Activated CD8-positive, alpha-beta memory T cell treated with anti-CD3 and anti-CD28 coated beads, Interleukin-2, amount 50 U/mL, for 1 hour (primary cell): ENCODE data around the gene SLC4A8.
"Not testable (repeated sequence)": the region's sequence is repeated elsewhere in the genome, so short reads cannot be mapped to it uniquely, and the experiment has no call there.

Experiments
- DNase-seq: peaks from one replicate; pipeline ENCODE4 v3.0.0-alpha.2; 2020; ENCODE audit errors: extremely low read depth

SLC4A8 gene

DNA sequence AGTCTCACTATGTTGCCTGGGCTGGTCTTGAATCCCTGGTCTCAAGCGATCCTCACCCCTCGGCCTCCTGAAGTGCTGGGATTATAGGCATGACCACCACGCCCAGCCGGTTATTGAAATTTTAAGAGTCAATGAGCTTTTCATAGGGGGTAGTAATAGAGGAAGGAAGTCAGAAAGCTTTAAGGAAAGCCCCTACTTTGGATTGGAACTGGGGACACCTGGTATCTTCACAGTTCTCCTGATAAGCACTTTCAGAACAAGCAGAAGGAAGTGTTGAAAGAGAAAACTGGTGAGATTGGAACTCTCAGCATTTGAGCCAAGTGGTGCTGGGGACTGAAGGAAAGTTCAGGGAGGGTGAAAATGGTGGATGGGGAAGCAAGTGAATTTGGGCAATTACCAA is 5.1 kb downstream of the SLC4A8 start:
- no peak for DNase-seq

DNA sequence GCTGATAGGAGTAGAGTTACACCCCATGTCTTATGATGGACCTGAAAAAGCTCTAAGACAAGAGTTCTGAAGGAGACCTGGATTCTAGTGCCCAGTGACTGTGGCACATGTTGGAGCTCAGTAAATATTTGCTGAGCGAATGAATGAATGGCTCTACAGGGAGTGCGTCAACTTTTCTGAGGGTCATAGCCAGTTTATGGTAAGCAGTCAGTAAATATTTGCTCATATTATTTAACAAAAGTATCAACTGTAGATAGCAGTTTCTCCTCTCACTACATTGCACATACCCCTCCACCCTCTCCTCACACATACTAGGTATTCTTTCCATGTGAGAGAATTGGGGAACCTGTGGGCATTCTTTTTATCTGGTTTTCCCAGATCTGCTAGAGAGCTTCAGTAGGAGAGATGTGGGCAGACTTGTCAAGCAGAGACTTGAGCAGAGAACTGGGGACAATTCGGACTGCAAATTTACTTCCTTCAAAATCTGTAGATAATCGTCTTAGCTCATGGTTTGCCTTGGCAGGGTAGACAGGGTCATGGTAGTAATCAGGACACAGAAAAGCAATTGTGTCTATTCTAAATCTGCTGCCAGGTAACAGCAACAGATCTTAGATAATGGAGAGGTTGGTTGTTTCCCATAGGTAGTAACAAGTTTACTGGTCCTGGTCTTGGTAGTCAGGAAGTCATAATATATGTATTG is 5.7 kb downstream of the SLC4A8 start:
- DNase-seq = no peak

DNA sequence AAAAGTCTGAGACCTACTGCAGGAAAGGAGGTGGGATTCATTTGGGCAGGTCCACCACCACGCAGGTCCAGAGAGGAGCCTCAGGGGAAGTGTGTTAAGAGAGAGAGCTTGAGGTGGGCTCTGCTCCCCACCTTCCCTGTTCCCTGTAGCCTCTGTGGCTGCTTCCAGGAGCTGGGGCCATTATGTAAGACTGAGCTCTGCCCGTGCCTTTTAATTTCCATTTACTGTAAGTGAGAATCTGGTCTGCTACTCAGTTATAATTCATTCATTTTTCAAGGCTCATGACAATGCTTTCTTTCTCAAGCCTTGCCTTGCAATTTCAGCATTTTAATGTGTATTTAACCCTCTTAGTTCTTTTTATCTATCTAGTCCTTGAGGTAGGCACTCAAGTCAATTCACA is 8.3 kb downstream of the SLC4A8 start:
- DNase-seq = no peak

DNA sequence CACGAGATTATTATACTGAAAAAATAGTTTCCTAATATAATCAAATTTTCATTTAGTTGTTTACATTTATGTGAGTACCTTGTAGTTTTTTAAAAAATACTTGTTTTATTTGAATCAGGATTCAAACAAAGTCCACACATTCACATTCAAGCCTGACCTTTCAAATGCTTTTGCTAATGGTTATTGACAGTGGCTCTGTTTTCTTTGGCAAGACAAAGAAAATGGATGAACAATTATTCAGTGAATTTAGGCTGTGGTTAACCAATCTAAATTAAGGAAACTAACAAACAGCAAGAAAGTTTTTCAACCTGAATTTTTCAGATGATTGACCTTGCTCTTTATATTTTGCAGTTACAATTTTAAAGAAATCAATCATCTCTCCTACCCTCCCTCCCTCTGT is 9.7 kb downstream of the SLC4A8 start:
- no peak for DNase-seq

DNA sequence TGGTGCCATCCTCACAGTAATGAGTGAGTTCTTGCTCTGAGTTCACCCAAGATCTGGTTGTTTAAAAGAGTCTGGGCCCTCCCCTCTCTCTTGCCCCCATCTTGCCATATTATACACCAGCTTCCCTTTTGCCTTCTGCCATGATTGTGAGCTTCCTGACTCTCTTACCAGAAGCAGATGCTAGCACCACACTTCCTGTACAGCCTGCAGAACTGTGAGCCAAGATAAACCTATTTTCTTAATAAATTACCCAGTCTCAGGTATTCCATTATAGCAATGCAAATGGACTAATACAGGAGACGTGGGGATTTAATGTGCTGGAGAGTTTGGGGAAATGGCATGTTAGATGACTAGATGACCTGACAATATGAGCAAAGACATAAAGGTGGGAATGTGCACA is 12.8 kb downstream of the SLC4A8 start:
- DNase-seq = no peak

DNA sequence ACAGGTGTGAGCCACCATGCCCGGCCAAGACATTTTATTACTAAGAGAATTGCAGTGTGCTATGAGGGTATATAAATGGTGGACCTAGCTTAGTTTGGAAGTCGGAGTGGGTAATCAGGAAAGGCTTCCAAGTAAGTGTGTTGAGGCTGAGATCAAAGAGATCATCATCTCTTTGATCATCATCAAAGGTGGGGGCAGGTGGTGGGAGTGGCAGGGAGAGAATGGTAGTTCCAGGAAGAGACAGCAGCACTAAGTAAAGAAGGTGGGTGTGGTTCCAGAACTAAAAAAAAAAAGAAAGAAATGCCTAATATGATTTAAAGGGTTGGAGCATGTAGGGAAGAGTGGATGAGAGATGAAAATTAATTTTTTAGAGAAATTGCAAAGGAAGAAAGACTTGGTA is 14.7 kb downstream of the SLC4A8 start:
- DNase-seq = no peak

DNA sequence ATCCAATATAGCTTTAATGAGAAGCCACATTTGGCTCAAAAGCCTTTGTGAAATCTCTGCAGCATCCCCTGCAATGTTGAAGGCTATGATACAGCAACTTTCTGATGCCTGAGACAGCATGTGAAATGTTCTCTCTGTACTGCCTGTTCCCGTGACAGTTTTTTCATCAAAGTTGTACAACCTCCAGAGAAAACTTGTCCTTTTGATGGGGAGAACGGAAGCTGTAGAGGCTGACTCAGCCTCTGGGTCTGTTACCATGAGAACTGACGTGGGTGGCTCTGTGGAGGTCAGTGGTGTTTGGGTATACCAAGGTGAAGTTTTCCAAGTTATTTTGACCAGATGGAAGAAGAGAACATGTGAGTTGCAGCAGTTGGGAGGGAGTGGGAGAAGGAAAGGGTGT is 17.0 kb downstream of the SLC4A8 start:
- DNase-seq = no peak

DNA sequence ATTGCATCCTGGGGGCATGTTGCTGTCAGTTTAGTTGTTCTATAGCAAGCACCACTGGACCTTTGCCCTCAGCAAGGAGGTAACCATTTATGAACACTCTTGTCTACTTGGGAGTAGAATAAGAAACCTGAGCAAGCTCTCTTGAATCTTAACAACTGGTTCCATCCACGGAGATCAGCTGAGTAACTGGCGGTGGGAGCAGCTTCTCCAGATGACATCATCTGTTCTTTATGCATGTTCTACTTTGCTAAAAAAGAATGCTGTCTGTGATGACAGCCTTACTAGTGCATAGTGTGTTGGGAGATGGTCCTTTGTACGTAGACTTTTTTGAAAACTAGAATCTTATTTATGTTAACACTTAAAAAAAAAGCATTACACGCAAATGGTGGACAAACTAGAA is 17.7 kb downstream of the SLC4A8 start:
- DNase-seq = no peak

DNA sequence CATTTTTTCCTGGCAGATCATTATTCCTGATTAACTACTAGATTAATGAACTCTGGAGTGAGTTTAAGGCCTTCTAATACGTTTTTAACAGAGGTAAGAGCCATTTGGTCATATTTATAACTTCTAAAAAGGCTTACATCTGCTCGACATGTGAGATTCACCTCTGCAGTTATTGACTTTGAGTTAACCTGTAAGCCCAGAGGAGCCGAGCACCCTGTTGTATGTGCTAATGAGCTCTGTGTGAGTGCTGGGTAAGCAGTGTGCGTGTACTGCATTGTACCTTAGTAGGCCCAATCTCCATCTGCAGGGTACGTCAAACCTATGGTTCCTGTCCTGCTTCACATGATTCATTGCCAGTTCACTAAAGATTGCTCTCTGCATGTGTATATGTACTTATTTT is 18.9 kb downstream of the SLC4A8 start:
- DNase-seq = no peak

DNA sequence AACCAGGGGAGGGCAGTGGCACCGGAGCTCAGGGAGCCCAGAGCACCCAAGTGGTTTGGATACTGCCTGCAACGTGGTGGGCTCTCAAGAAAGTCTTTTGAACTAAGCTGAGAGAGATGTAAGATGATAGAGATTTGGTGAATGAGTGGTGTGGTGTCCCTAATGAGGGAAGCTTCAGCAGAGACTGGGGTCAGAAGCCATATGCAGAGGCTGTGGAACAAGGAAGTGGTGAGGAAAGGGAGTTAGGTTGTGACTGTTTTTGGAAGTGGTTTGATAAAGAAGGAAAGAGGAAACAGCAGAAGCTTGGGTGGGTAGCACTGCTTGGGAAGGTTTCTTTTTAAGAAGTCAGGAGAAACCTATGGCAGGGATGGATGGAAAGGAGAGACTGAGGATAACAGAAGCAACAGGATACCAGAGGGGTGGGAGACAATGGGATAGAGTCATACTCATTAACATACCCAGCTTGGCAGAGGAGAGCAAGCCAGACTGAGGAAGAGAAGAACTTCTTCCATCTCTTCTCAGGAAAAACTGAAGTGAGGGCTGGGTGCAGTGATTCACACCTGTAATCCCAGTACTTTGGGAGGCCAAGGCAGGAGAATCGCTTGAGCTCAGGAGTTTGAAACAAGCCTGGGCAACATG is 24.1 kb downstream of the SLC4A8 start:
- DNase-seq = no peak

DNA sequence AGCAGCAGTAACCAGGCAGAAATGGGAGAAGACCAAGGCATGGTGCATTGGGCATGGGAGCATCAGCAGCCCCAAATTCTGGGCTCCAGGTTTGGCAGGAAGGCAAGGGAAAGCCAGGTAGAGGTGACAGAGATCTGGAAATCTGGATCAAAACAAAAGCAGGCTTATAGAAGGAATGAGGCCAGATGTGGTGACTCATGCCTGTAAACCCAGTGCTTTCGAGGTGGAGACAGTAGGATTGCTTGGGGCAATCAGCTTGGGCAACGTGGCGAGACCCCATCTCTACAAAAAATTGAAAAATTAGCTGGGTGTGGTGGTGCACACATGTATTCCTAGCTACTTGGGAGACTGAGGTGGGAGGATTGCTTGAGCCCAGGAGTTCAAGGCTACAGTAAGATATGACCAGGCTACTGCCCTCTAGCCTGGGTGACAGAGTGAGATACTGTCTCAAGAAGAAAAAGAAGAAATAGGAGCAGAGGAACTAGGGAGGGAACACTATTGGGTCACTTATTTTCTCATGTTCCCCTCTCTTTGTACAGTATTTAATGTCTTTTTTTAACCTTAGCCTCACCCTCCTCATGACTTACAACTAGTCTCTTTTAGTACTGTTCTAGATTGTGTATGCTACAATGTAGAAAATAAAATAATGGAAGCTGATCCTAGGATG is 25.1 kb downstream of the SLC4A8 start:
- no peak for DNase-seq

DNA sequence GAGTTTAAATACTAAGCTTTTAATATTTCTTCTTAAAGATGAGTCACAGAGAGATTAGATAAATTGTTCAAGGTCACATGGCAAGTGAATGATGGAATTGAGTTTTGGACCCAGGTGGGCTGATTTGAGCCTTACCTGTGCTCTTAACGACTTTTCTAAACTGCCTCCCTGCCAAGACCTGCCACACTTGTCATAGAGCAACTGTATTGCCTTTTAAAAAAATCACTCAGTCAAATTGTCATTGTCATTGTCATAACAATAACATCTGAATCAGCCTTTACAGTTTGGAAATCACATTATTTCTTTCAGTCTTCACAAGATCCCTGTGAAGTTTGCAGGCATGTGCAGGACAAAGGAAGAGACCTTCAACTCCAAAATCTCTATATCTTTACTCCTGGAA is 25.7 kb downstream of the SLC4A8 start:
- DNase-seq = no peak

DNA sequence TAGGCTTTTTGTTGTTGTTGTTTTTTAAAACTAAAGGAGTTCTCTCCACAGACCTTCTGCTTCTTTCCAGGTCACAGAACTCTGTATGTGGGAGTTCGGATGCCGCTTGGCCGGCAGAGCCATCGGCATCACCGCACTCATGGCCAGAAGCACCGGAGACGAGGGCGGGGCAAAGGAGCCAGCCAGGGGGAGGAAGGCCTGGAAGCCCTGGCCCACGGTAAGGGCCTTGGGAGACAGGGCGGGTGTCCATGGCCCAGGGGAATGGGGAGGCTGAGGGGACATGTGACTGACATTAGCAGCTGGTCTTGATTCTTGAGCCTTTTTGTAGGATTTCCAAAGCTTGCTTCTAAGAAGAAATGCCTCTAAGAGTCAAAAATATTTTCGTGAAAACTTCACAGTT is 26.2 kb downstream of the SLC4A8 start:
- DNase-seq = no peak

DNA sequence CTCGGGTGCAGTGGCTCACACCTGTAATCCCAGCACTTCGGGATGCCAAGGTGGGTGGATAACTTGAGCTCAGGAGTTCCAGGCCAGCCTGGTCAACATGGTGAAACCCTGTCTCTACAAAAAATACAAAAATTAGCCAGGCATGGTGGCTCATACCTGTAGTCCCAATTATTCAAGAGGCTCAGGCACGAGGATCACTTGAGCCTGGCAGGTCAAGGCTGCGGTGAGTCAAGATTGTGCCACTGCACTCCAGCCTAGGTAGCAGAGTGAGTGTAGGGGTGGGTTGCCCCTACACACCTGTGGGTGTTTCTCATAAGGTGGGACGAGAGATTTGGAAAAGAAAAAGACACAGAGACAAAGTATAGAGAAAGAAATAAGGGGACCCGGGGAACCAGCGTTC is 29.4 kb downstream of the SLC4A8 start:
- DNase-seq = not testable (repeated sequence)

DNA sequence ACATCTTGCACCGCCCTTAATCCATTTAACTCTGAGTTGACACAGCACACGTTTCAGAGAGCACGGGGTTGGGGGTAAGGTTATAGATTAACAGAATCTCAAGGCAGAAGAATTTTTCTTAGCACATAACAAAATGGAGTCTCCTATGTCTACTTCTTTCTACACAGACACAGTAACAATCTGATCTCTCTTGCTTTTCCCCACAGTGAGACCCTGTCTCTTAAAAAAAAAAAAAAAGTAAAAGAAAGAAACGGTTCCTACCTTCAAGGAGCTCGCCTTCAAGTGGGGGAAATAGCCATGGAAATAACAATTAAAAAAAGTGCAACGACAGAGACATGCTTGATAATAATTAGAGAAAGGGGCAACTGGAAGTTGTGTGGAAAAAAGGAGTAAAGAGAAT is 30.4 kb downstream of the SLC4A8 start:
- DNase-seq = not testable (repeated sequence)

DNA sequence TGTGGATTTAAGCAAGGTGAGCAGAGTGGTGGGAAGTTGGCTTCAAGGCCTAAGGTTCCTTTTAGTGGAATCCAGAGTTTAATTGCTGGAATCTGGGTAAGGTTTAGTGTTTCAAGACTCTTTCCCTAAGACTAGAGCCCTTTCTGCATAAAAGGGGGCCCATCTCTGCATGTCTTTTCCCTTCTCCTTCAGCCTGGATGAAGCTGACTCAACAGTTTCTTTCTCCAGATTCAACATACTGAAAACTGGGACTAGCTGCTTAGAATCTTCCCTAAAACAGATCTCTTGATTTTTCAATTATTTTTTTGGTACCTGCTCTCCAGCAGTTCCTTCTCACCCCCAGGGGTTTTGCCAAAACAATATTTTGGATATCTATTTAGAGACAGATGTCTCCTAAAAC is 34.0 kb downstream of the SLC4A8 start:
- no peak for DNase-seq

DNA sequence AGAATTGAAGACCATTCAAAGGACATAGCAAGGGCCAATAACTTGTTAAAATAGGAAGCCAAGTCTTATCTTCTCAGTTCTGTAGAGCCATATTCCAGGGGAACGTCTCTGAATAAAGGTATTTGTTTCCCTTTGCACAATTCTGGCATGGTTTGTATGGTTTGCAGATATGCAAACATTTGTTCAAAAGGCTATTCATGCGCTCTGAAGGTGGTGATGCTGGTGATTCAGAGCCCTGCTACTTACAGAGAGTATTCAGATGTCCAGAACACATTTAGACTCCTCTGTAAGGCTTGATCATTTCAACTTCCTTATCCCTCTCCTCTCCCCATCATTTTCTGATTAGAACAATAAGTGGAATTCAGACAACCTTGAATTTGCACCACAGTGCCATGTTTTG is 35.9 kb downstream of the SLC4A8 start:
- no peak for DNase-seq

DNA sequence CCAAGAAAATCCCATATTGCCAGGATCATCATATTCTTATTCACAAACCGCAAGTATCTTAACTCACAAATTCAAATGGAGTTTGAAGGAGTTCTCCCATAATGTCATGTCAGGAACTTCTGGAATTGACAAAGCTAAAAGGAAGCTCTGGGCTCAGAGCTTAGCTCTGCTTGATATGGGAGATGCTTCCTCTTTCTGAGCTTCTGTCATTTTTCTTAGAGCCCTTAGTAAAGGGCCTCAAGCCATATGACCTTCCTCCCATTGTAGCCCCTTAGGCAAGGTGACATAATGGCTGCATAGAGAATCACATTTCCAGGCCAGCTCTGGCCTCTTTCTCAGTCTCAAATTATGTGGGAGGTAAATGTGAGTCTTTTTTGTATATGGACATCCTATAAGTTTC is 40.9 kb downstream of the SLC4A8 start:
- no peak for DNase-seq

DNA sequence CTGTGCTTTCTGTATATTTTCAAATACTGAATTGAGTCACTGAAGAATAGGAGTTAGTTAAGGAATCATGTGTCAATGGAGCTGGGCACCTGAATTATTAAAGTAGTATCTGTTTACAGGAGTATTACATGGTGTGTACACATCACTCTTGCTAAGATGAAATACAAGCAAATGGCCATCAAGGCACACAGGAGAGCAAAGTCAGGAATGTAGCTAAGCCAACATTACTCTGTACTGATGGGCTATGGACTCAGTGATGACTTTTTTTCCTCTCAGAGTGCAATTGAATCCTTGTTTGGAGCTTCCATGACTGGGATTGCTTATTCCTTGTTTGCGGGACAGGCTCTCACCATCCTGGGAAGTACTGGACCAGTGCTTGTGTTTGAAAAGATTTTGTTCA is 45.5 kb downstream of the SLC4A8 start:
- DNase-seq = no peak

DNA sequence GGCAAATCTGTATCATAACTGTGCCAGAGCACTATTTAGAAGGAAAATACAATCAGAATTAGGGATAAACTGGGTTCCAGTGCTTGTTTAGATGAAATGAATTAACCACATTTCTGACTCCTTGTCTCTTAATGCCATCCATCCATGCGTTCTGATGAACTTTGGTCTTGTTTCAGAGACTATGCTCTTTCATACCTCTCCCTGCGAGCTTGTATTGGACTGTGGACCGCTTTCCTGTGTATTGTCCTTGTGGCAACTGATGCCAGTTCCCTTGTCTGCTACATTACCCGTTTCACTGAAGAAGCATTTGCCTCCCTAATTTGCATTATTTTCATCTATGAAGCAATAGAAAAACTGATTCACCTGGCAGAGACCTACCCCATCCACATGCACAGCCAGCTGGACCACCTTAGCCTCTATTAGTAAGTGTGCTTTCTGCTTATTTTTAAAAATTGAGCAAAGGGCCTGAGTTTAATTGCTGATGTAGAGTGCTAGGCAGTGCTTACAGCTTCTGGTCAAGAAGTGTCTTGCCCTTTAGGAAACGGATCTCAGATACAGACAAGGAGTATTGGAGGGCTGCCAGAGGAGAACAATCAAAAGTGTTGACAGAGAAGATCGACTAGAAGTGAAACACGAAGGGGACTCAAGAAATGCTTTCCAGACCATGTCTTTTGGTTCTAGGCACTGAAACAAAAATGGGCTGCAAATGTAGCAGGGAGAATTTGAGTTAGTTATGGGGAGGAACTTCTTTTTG is 46.7 kb downstream of the SLC4A8 start:
- no peak for DNase-seq

DNA sequence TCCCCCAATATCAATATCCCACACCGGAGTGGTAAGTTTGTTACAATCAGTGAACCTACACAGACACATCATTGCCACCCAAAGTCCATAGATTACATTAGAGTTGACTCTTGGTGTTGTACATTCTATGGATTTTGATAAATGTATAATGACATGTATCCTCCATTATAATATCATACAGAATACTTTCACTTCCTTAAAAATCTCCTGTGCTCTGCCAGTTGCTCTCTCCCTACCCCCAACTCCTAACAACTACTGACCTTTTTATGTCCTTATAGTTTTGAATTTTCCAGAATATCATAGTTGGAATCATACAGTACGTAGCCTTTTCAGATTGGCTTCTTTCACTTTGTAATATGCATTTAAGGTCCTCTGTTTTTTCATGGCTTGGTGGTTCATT is 48.4 kb downstream of the SLC4A8 start:
- no peak for DNase-seq

DNA sequence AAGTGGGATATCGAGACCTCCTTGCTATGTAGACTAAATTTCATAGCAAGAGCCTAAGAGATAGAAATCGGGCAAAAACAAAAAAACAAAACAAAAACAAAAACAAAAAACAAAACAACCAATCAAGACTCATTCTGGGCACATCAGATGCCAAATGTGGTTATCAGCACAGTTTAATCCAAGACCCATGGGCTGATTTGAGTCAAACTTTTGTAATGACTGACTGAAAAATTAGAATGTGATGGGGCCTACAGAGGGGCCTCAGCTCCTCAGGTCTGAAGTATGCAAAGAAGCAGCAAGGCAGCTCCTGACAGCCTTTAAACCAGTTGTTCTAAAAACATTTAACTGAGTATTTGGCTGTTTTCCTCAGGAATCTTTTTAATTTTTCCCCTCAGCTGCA is 49.3 kb downstream of the SLC4A8 start:
- DNase-seq = no peak

DNA sequence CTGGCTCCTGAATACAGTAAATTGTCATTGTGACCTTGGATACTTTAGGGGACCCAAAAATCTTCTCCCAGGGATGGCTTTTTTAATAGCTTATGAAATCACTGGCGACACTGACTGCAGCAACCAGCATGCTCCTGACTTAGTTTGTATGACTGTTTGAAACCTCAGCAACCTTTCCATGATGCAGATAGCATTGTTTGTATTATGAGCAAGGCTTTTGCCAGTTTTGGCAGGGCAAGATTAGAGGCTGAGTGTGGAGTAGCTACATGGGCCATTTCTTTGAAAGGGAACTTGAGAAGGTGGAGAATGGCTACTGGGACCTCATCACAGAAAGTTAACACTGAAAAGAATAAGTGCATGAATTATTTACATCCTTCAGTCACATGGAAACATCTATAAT is 50.9 kb downstream of the SLC4A8 start:
- no peak for DNase-seq
